OCI-LY3 (cell line): ENCODE data around the gene RELT.

Source experiments
- EZH2phosphoT487 ChIP-seq: fragments of 200-600 bp; shearing (Covaris generic); IDR thresholded peaks from 2 replicates; pipeline ENCODE4 v1.6.1; 2018; ENCODE audit warnings: antibody characterized with exemption, mixed run types, low read depth
- TF ChIP-seq, protein P1 (sequence below): fragments of 200-600, 300-600 bp; sonication (generic); IDR thresholded peaks from 2 replicates; pipeline ENCODE4 v1.5.1; 2014; ENCODE audit warnings: antibody characterized with exemption, low read length, low read depth

DNA sequence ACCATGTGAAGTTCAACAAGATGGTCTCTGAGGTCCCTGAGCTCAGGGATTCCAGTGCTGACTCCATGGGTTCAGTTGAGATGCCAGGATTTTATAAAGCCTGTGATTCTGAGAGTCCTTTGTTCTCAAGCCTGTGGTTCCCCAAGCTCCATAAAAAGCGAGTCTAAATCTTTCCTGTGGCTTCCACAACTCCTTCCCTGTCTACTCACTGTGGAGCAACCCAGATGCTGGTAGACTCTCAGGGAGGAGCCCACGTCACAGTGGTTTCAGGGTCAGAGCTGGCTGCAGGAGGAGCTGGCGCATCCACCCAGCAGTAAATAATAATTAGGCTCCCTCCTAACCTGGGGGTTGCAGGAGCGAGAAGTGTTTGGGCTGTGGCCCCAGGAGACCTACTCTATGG is 2.0 kb upstream of the RELT start:
- TF ChIP-seq, protein P1, sequence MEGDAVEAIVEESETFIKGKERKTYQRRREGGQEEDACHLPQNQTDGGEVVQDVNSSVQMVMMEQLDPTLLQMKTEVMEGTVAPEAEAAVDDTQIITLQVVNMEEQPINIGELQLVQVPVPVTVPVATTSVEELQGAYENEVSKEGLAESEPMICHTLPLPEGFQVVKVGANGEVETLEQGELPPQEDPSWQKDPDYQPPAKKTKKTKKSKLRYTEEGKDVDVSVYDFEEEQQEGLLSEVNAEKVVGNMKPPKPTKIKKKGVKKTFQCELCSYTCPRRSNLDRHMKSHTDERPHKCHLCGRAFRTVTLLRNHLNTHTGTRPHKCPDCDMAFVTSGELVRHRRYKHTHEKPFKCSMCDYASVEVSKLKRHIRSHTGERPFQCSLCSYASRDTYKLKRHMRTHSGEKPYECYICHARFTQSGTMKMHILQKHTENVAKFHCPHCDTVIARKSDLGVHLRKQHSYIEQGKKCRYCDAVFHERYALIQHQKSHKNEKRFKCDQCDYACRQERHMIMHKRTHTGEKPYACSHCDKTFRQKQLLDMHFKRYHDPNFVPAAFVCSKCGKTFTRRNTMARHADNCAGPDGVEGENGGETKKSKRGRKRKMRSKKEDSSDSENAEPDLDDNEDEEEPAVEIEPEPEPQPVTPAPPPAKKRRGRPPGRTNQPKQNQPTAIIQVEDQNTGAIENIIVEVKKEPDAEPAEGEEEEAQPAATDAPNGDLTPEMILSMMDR = no peak
- TF ChIP-seq EZH2phosphoT487 = no peak
